Activated CD4-positive, alpha-beta T cell treated with anti-CD3 and anti-CD28 coated beads, Interleukin-2, amount 10 ng/mL, durations not matched to agents 7 days and 5 days (primary cell): Measurements from ENCODE around the gene POLR3G. TPM values are rescaled to one million over a fixed set of nuclear protein-coding genes. Genes with fewer than 3 reads are reported as not detected.

Source experiments
- CTCF ChIA-PET: fragments of 350-600 bp; sonication (Branson Sonifier 250); formaldehyde crosslinking; loops from one replicate; lab custom pipeline; 2021; ENCODE audit warnings: antibody characterized with exemption; lab: Charles Lee
- POLR2A ChIA-PET: fragments of 350-600 bp; sonication (Branson Sonifier 250); formaldehyde crosslinking; loops from one replicate; lab custom pipeline; 2021; ENCODE audit warnings: antibody characterized with exemption; lab: Charles Lee
- DNase-seq: peaks from one replicate; pipeline ENCODE4 v3.0.0-alpha.2; 2020
- H3K27ac Mint-ChIP-seq: one replicate; pipeline ENCODE4 v1.8.0; 2021; ENCODE audit warnings: mild to moderate bottlenecking, moderate library complexity, mixed read lengths
- H3K27me3 Mint-ChIP-seq: one replicate; pipeline ENCODE4 v1.8.0; 2021; ENCODE audit warnings: mixed read lengths
- H3K36me3 Mint-ChIP-seq: one replicate; pipeline ENCODE4 v1.8.0; 2021; ENCODE audit warnings: low read depth, mixed read lengths
- H3K4me1 Mint-ChIP-seq: one replicate; pipeline ENCODE4 v1.8.0; 2021; ENCODE audit warnings: mixed read lengths
- H3K4me3 Mint-ChIP-seq: one replicate; pipeline ENCODE4 v1.8.0; 2021; ENCODE audit warnings: mild to moderate bottlenecking, moderate library complexity, mixed read lengths
- H3K9me3 Mint-ChIP-seq: one replicate; pipeline ENCODE4 v1.8.0; 2021; ENCODE audit warnings: mixed read lengths
- total RNA-seq, 2 experiments: library from RNA; stranded (reverse); gene quantifications; one replicate each; pipeline ENCODE4 v1.2.3, GENCODE V29; 2021

POLR3G gene
- total RNA-seq, 2 experiments from 2014 or later = 3.0 to 3.5 TPM

- no peak overlapping the region for H3K4me3 Mint-ChIP-seq
- H3K27ac Mint-ChIP-seq = no peak overlapping the region
- no peaks in the 10 kb centered on the region for H3K9me3 Mint-ChIP-seq
- ChIA-PET POLR2A (interaction anchor here (0.6 kb wide), 1 partner anchor 67 kb away, joined by 3 read pairs; no protein-coding TSS in a partner anchor), CTCF (interaction anchor here (1.3 to 2.7 kb wide), 2 partner anchors 11 to 53 kb away, joined by 3 to 7 read pairs; partner anchors contain the start of gene LYSMD3)
- DNase-seq = no peak
- no peaks in the 10 kb centered on the region for H3K36me3 Mint-ChIP-seq
- H3K27me3 Mint-ChIP-seq = no peaks in the 10 kb centered on the region
- peaks cover 37% of the 10 kb centered on the region for H3K4me1 Mint-ChIP-seq
Observed at GRCh38 chr5:90477073-90477472, 2.4 kb downstream of the POLR3G start.

- Mint-ChIP-seq H3K9me3 (no peaks in the 10 kb centered on the region), H3K36me3 (no peaks in the 10 kb centered on the region), H3K4me1 (peaks cover 33% of the 10 kb centered on the region), H3K27ac (no peak overlapping the region), H3K27me3 (no peaks in the 10 kb centered on the region), H3K4me3 (no peak overlapping the region)
- ChIA-PET CTCF (interaction anchor here (2.7 kb wide), 1 partner anchor 12 kb away, joined by 7 read pairs; no protein-coding TSS in a partner anchor), POLR2A (interaction anchor here (0.6 kb wide), 1 partner anchor 68 kb away, joined by 3 read pairs; no protein-coding TSS in a partner anchor)
- DNase-seq = no peak
Observed at GRCh38 chr5:90477621-90478215, 3.1 kb downstream of the POLR3G start.

GRCh38 chr5:90479611-90480385 lies 5.1 kb downstream of the POLR3G start:
- ChIA-PET CTCF (no interaction called here), POLR2A (no interaction called here)
- H3K27me3 Mint-ChIP-seq = no peaks in the 10 kb centered on the region

GRCh38 chr5:90480699-90481098 lies 6.0 kb downstream of the POLR3G start:
- no peak for DNase-seq
- no peak overlapping the region for H3K4me3 Mint-ChIP-seq
- H3K9me3 Mint-ChIP-seq = no peaks in the 10 kb centered on the region
- no peaks in the 10 kb centered on the region for H3K27me3 Mint-ChIP-seq
- ChIA-PET POLR2A (no interaction called here), CTCF (no interaction called here)
- no peak overlapping the region for H3K27ac Mint-ChIP-seq
- no peaks in the 10 kb centered on the region for H3K36me3 Mint-ChIP-seq
- peaks cover 18% of the 10 kb centered on the region for H3K4me1 Mint-ChIP-seq

More at GRCh38 chr5:90479611-90480385, 5.1 kb downstream of the POLR3G start:
- Mint-ChIP-seq H3K36me3 (no peaks in the 10 kb centered on the region), H3K27ac (no peak overlapping the region), H3K4me1 (peaks cover 25% of the 10 kb centered on the region), H3K4me3 (no peak overlapping the region), H3K9me3 (no peaks in the 10 kb centered on the region)
- no peak for DNase-seq

- ChIA-PET CTCF (interaction anchor here (0.6 kb wide), 1 partner anchor 1757 kb away, joined by 4 read pairs; no protein-coding TSS in a partner anchor), POLR2A (no interaction called here)
- no peak overlapping the region for H3K4me3 Mint-ChIP-seq
- no peaks in the 10 kb centered on the region for H3K9me3 Mint-ChIP-seq
- no peak overlapping the region for H3K27ac Mint-ChIP-seq
- no peaks in the 10 kb centered on the region for H3K27me3 Mint-ChIP-seq
- no peak for DNase-seq
- peaks cover 6% of the 10 kb centered on the region for H3K36me3 Mint-ChIP-seq
- no peaks in the 10 kb centered on the region for H3K4me1 Mint-ChIP-seq
Observed at GRCh38 chr5:90483206-90483605, 8.5 kb downstream of the POLR3G start.

GRCh38 chr5:90484540-90484939 lies 9.9 kb downstream of the POLR3G start:
- Mint-ChIP-seq H3K27me3 (no peaks in the 10 kb centered on the region), H3K4me3 (no peak overlapping the region), H3K27ac (no peak overlapping the region), H3K9me3 (no peaks in the 10 kb centered on the region), H3K36me3 (peaks cover 6% of the 10 kb centered on the region), H3K4me1 (no peaks in the 10 kb centered on the region)
- CTCF ChIA-PET = no interaction called here
- DNase-seq = no peak
- POLR2A ChIA-PET = no interaction called here

GRCh38 chr5:90488791-90489190 lies 14.1 kb downstream of the POLR3G start:
- CTCF ChIA-PET = interaction anchor here (1.4 kb wide), 1 partner anchor 11 kb away, joined by 4 read pairs; no protein-coding TSS in a partner anchor
- no peaks in the 10 kb centered on the region for H3K4me1 Mint-ChIP-seq
- no peaks in the 10 kb centered on the region for H3K27me3 Mint-ChIP-seq
- H3K4me3 Mint-ChIP-seq = no peak overlapping the region
- H3K36me3 Mint-ChIP-seq = peaks cover 7% of the 10 kb centered on the region
- POLR2A ChIA-PET = no interaction called here
- no peaks in the 10 kb centered on the region for H3K9me3 Mint-ChIP-seq
- no peak for DNase-seq
- H3K27ac Mint-ChIP-seq = no peak overlapping the region

- Mint-ChIP-seq H3K27ac (no peak overlapping the region), H3K9me3 (peaks cover 3% of the 10 kb centered on the region), H3K27me3 (no peaks in the 10 kb centered on the region), H3K4me1 (no peaks in the 10 kb centered on the region), H3K4me3 (no peak overlapping the region), H3K36me3 (peaks cover 7% of the 10 kb centered on the region)
- no peak for DNase-seq
- ChIA-PET CTCF (interaction anchor here (1.2 kb wide), 1 partner anchor 19 kb away, joined by 3 read pairs; no protein-coding TSS in a partner anchor), POLR2A (no interaction called here)
Observed at GRCh38 chr5:90494043-90494442, 19.4 kb downstream of the POLR3G start.

GRCh38 chr5:90495146-90495545 lies 20.5 kb downstream of the POLR3G start:
- Mint-ChIP-seq H3K36me3 (peaks cover 7% of the 10 kb centered on the region), H3K4me3 (no peak overlapping the region), H3K27me3 (no peaks in the 10 kb centered on the region), H3K4me1 (no peaks in the 10 kb centered on the region), H3K9me3 (peaks cover 3% of the 10 kb centered on the region), H3K27ac (no peak overlapping the region)
- DNase-seq = no peak
- CTCF ChIA-PET = no interaction called here
- POLR2A ChIA-PET = no interaction called here

GRCh38 chr5:90503596-90503995 lies 28.9 kb downstream of the POLR3G start:
- POLR2A ChIA-PET = no interaction called here
- no peak for DNase-seq
- Mint-ChIP-seq H3K27ac (no peak overlapping the region), H3K36me3 (no peaks in the 10 kb centered on the region), H3K27me3 (no peaks in the 10 kb centered on the region), H3K4me3 (no peak overlapping the region), H3K9me3 (no peaks in the 10 kb centered on the region), H3K4me1 (peaks cover 7% of the 10 kb centered on the region)
- CTCF ChIA-PET = no interaction called here

GRCh38 chr5:90504743-90505142 lies 30.1 kb downstream of the POLR3G start:
- Mint-ChIP-seq H3K27ac (no peak overlapping the region), H3K36me3 (no peaks in the 10 kb centered on the region), H3K9me3 (no peaks in the 10 kb centered on the region), H3K4me3 (no peak overlapping the region), H3K4me1 (peaks cover 7% of the 10 kb centered on the region), H3K27me3 (no peaks in the 10 kb centered on the region)
- CTCF ChIA-PET = interaction anchor here (1.2 to 1.6 kb wide), 2 partner anchors 25 to 30 kb away, joined by 3 to 4 read pairs; partner anchors contain the start of genes LYSMD3, MBLAC2 and POLR3G
- DNase-seq = no peak
- POLR2A ChIA-PET = no interaction called here

- CTCF ChIA-PET = interaction anchor here (1.6 kb wide), 1 partner anchor 24 kb away, joined by 4 read pairs; the partner anchor contains the start of gene LYSMD3
- Mint-ChIP-seq H3K27ac (no peak overlapping the region), H3K4me1 (peaks cover 7% of the 10 kb centered on the region), H3K36me3 (no peaks in the 10 kb centered on the region), H3K9me3 (no peaks in the 10 kb centered on the region), H3K4me3 (no peak overlapping the region), H3K27me3 (no peaks in the 10 kb centered on the region)
- POLR2A ChIA-PET = no interaction called here
- no peak for DNase-seq
Observed at GRCh38 chr5:90506221-90506620, 31.6 kb downstream of the POLR3G start.

GRCh38 chr5:90510438-90510837 lies 35.8 kb downstream of the POLR3G start:
- ChIA-PET CTCF (no interaction called here), POLR2A (no interaction called here)
- Mint-ChIP-seq H3K4me3 (no peak overlapping the region), H3K36me3 (peaks cover 7% of the 10 kb centered on the region), H3K27ac (no peak overlapping the region), H3K27me3 (no peaks in the 10 kb centered on the region), H3K4me1 (peaks cover 7% of the 10 kb centered on the region), H3K9me3 (no peaks in the 10 kb centered on the region)
- no peak for DNase-seq
